22Rv1 (cell line): ENCODE results near the gene PANK4.

Source experiments
- CTCF ChIP-seq: fragments of 450-650 bp; IDR thresholded peaks from 2 replicates; pipeline ENCODE4 v1.5.1; 2017; ENCODE audit warnings: mild to moderate bottlenecking
- ZFX ChIP-seq: fragments of 450-650 bp; IDR thresholded peaks from 2 replicates; pipeline ENCODE4 v1.6.1; 2017; ENCODE audit warnings: antibody characterized with exemption, borderline replicate concordance

DNA sequence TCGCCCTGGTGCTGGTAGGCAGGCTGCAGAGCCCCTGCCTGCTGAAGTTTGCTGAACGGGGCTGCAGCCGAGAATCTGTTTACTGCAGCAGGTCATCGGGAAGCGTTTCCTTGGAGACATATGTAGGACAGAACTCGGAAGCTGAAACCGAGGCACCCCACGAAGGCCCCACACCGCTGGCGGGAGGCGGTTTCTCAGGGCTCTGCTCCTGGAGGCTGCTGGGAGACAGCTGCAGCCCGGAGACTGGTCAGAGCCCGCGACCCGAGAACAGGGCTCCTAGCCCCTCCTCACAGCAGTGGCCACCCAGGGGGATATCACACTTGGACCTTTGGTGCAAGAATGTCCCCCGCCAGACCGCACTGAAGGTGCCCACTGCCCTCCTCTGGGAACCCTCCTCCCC is 63.0 kb downstream of the PANK4 start:
- TF ChIP-seq CTCF (no peak), ZFX (no peak)
